Coronary artery (tissue), 2 donors: Measurements from ENCODE around the gene RAPGEF2.

Experiments used
- DNase-seq: peaks from one replicate; pipeline ENCODE4 v3.0.0-alpha.2; 2017; ENCODE audit warnings: low spot score
- H3K27ac ChIP-seq, 2 donors: fragments of 200-600 bp; sonication (generic); one replicate each; pipeline ENCODE4 v1.5.1; 2016 to 2019
- H3K4me3 ChIP-seq: fragments of 200-600 bp; sonication (generic); 2 replicates; pipeline ENCODE4 v1.5.1; 2016; ENCODE audit warnings: mild to moderate bottlenecking, moderate library complexity
- TF ChIP-seq, protein P1 (sequence below): fragments of 200-600 bp; sonication (generic); IDR thresholded peaks from one replicate; pipeline ENCODE4 v1.5.1; 2019; ENCODE audit warnings: antibody characterized with exemption

Gene RAPGEF2

DNA sequence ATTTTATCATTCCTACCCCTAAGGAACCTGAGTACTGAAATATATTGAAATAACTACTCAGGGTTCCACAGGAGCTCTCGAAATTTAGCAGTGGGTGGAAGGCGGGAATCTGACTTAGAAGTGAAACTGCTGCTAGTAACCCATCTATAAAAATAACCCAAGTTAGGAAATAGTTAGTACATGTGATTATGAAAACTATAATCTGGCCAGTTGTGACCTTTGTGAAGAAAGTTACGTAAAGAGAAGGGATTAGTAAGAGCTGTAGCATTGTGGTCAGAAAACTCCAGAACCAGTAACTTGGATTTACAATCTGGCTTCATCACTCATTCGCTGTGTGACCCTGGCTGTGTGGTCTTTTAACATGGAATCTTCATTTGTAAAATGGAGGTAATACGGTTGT is 175.5 kb downstream of the RAPGEF2 start:
- H3K4me3 ChIP-seq, result no peak overlapping the region
- TF ChIP-seq, protein P1, sequence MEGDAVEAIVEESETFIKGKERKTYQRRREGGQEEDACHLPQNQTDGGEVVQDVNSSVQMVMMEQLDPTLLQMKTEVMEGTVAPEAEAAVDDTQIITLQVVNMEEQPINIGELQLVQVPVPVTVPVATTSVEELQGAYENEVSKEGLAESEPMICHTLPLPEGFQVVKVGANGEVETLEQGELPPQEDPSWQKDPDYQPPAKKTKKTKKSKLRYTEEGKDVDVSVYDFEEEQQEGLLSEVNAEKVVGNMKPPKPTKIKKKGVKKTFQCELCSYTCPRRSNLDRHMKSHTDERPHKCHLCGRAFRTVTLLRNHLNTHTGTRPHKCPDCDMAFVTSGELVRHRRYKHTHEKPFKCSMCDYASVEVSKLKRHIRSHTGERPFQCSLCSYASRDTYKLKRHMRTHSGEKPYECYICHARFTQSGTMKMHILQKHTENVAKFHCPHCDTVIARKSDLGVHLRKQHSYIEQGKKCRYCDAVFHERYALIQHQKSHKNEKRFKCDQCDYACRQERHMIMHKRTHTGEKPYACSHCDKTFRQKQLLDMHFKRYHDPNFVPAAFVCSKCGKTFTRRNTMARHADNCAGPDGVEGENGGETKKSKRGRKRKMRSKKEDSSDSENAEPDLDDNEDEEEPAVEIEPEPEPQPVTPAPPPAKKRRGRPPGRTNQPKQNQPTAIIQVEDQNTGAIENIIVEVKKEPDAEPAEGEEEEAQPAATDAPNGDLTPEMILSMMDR, result no peak
- no peak for DNase-seq
- H3K27ac ChIP-seq, result no peak overlapping the region

DNA sequence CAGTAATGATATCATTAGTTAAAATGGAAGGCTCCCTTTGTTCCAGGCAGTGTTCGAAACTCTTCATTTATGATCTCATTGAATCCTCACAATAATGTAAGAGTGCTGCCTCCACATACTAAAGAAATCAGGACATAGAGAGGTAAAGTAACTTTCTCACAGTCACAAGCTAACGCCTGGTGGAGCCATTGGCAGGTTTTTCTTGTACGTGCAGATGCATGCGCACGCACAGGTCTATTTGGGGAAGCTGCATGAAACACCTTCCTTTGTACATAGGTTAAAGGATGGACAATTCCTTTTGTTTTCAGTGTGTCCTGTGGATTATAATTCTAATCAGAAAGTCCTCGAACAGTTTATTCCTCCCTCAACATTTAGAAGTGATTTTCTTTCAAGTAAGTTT is 176.2 kb downstream of the RAPGEF2 start:
- Histone ChIP-seq H3K27ac (no peak overlapping the region), H3K4me3 (no peak overlapping the region)
- DNase-seq, result no peak
- TF ChIP-seq, protein P1, result no peak

DNA sequence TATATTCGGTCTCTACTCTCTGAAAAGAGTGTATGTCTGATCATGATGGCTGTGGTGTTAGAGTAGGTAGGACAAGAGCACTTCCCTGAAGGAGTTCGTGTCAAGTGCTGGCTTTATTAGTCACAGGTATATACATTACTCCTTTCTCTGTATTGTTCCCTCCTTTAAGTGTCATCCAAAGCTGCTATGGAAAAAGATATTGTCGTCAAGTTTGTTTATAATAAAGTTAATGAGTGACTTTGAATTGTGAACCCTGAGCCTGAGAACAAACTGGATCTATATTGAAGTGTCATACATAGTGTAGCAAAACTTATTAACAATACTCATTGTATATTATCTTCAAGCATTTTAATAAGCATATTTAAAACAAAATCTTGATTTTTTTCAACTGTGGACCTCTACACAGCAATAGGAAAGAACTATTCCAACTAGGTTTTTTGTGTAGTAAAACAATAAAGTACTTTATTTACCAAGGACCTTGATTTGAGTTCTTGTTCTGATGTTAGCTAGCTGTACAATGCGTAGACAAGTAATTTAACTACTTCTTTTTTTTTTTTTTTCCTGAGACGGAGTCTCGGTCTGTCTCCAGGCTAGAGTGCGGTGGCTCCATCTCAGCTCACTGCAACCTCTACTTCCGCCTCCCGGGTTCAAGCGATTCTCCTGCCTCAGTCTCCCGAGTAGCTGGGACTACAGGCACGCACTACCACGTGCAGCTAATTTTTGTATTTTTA is 177.7 kb downstream of the RAPGEF2 start:
- DNase-seq, result no peak
- Histone ChIP-seq H3K27ac (no peak overlapping the region), H3K4me3 (no peak overlapping the region)
- TF ChIP-seq, protein P1, result no peak

DNA sequence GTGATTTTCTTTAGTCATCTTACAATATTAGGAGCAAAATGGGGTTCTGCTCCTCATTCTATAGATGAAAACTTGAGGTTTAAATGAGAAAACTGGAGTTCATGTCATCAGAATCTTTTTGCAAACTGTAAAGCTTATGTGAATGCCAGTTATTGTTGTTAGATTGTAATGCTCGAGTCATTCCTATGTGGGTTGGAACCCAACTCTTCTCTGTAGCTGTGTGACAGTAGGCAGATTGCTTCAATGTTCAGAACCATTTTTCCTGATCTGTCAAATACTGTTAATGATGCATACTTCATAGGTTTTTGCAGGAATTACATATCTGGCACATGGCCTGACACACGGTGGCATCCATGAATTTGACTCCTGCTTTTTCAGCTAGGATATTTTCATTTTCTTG is 178.9 kb downstream of the RAPGEF2 start:
- no peak for DNase-seq
- no peak overlapping the region for H3K27ac ChIP-seq
- no peak overlapping the region for H3K4me3 ChIP-seq
- TF ChIP-seq, protein P1, result no peak

DNA sequence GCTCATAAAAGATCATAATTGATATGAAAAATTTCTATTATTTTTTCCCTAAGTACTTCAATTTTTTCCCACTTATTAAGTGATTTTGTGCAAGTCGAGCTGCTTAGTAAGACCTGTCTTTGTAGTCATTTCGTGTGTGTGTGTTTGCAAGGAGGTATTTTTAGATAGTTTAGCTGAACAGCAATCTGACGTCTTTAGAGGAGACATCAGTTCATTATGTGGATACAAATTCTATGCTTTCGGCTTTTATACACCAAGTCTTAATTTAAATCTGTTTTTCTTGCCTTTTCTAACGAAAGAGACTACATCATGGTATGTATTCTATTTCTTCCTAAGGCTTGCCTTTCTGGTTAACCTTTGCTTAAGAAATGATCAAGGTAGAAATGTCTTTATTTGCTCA is 179.4 kb downstream of the RAPGEF2 start:
- no peak for DNase-seq
- H3K27ac ChIP-seq, result no peak overlapping the region
- TF ChIP-seq, protein P1, result no peak
- H3K4me3 ChIP-seq, result no peak overlapping the region

DNA sequence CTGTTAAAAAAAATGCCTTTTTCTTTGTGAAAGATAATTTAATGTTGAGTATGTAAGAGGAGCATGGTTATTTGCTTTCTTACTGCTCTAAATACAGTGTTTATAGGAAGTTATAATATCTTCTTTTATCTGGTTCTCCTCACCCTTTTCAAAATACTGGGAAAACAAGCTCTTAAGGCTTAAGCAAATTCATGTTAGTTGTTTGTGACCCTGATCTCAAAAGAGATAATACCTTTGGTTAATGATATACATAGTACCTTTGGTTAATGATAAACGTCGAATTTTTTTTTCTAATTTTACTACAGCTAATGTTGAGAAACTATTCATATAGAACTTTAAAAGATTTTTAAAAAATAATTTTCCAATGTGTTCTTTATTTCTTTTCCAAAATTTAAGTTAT is 180.1 kb downstream of the RAPGEF2 start:
- Histone ChIP-seq H3K27ac (no peak overlapping the region), H3K4me3 (no peak overlapping the region)
- DNase-seq, result no peak
- TF ChIP-seq, protein P1, result no peak

DNA sequence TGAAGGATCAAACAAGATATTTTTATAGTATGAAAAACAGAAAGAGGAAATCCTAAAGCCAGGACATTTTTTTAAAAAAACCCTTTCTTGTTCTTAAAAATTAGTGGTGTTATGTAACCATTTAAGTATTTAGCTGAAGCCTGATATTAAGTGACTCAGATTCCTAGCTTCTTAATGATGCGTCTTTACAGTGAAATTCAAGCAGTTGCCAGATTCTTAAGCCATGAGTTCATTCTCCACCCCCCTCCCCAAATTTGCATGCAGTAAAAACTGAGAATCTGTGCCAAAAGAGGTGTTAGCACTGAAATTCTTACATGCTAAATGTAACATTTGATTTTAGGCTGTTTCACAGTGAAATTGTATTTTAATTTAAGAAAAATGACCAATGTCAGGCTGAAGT is 180.8 kb downstream of the RAPGEF2 start:
- peak overlapping the region; percentile 19 for H3K4me3 ChIP-seq
- no peak overlapping the region for H3K27ac ChIP-seq
- no peak for DNase-seq
- TF ChIP-seq, protein P1, result no peak
